Stimulated activated CD8-positive, alpha-beta memory T cell treated with anti-CD3 and anti-CD28 coated beads, Interleukin-7, amount 100 ng/mL, for 48 hours (primary cell): ENCODE results near the gene GATM.
"Not testable (repeated sequence)": the region's sequence is repeated elsewhere in the genome, so short reads cannot be mapped to it uniquely, and the experiment has no call there.

Source experiments
- DNase-seq, 2 donors: peaks; one replicate each; pipeline ENCODE4 v3.0.0-alpha.2; 2020; ENCODE audit warnings: low read depth in 1 of 2; ENCODE audit errors: extremely low read depth in 1 of 2

The GATM gene

GRCh38 chr15:45314960-45315359 is 63.4 kb downstream of the GATM start:
- DNase-seq = no peak

- DNase-seq = not testable (repeated sequence)
These were observed 64.2 kb downstream of the GATM start for GRCh38 chr15:45314117-45314516.
